Hepatocyte (in vitro differentiated cells): ENCODE data around the gene TOP1. TPM values are rescaled to one million over a fixed set of nuclear protein-coding genes. Genes with fewer than 3 reads are reported as not detected.
"Not testable (repeated sequence)": the region's sequence is repeated elsewhere in the genome, so short reads cannot be mapped to it uniquely, and the experiment has no call there.

Experiments
- DNase-seq: peaks from one replicate; pipeline ENCODE4 v3.0.0-alpha.2; 2016; ENCODE audit warnings: low spot score
- H2AFZ ChIP-seq: fragments of 200-600 bp; sonication (generic); 2 replicates; pipeline ENCODE4 v1.6.0; 2016; ENCODE audit warnings: antibody characterized with exemption, mild to moderate bottlenecking
- H3K27ac ChIP-seq: fragments of 200-600 bp; sonication (generic); 2 replicates; pipeline ENCODE4 v1.5.1; 2016; ENCODE audit warnings: mild to moderate bottlenecking
- H3K27me3 ChIP-seq: fragments of 200-600 bp; sonication (generic); 2 replicates; pipeline ENCODE4 v1.6.1; 2016
- H3K36me3 ChIP-seq: fragments of 200-600 bp; sonication (generic); replicated peaks from 2 replicates; pipeline ENCODE4 v1.5.1; 2016; ENCODE audit warnings: low read depth; ENCODE audit not compliant: insufficient read depth
- H3K4me1 ChIP-seq: fragments of 200-600 bp; sonication (generic); 2 replicates; pipeline ENCODE4 v1.5.1; 2016; ENCODE audit warnings: mild to moderate bottlenecking, moderate library complexity; ENCODE audit not compliant: insufficient read depth
- H3K4me2 ChIP-seq: fragments of 200-600 bp; sonication (generic); 2 replicates; pipeline ENCODE4 v1.6.0; 2016
- H3K4me3 ChIP-seq: fragments of 200-600 bp; sonication (generic); 2 replicates; pipeline ENCODE4 v1.5.1; 2016; ENCODE audit warnings: mild to moderate bottlenecking
- H3K79me2 ChIP-seq: fragments of 200-600 bp; sonication (generic); 2 replicates; pipeline ENCODE4 v1.6.0; 2017; ENCODE audit warnings: mild to moderate bottlenecking
- H3K9me2 ChIP-seq: fragments of 200-600 bp; sonication (generic); replicated peaks from 2 replicates; pipeline ENCODE4 v1.6.0; 2017; ENCODE audit warnings: mild to moderate bottlenecking; ENCODE audit not compliant: insufficient read depth
- H3K9me3 ChIP-seq: fragments of 200-600 bp; sonication (generic); 2 replicates; pipeline ENCODE4 v1.5.1; 2016; ENCODE audit warnings: low read depth, mild to moderate bottlenecking
- H4K20me1 ChIP-seq: fragments of 200-600 bp; sonication (generic); 2 replicates; pipeline ENCODE4 v1.6.0; 2016; ENCODE audit warnings: mild to moderate bottlenecking; ENCODE audit not compliant: insufficient read depth, poor library complexity, severe bottlenecking
- EZH2 ChIP-seq: fragments of 200-600 bp; sonication (generic); IDR thresholded peaks from 2 replicates; pipeline ENCODE4 v1.6.1; 2016; ENCODE audit warnings: antibody characterized with exemption, mild to moderate bottlenecking, borderline replicate concordance
- EZH2phosphoT487 ChIP-seq: fragments of 200-600 bp; sonication (generic); IDR thresholded peaks from one replicate; pipeline ENCODE4 v1.6.1; 2018; ENCODE audit warnings: antibody characterized with exemption, mild to moderate bottlenecking, low read depth, moderate library complexity; ENCODE audit not compliant: unreplicated experiment, severe bottlenecking
- WGBS: methylation state at CpG from one replicate; pipeline ENCODE4 v1.1.6; 2016; ENCODE audit warnings: low lambda C conversion rate; ENCODE audit errors: missing lambda C conversion rate; 5-methylcytosine and 5-hydroxymethylcytosine counted together
- polyA plus RNA-seq: library from polyadenylated mRNA; unstranded; fragments of >200 nt; fragmentation: Nextera tagmentation; extraction: Ambion mirVana; gene quantifications from 2 replicates; pipeline ENCODE4 v1.2.1, GENCODE V29; 2016
- total RNA-seq: library from RNA; depleted of rRNA; stranded (reverse); fragments of >200 nt; gene quantifications from 2 replicates; pipeline ENCODE4 v1.2.3, GENCODE V29; 2014
- TF ChIP-seq, protein P1 (sequence below): fragments of 200-600 bp; sonication (generic); IDR thresholded peaks from 2 replicates; pipeline ENCODE4 v1.5.1; 2016; ENCODE audit warnings: antibody characterized with exemption, mild to moderate bottlenecking; ENCODE audit not compliant: poor library complexity

Gene TOP1
- total and polyA plus RNA-seq, 2 experiments from 2014 or later, result 28.3 to 38.2 TPM

DNA sequence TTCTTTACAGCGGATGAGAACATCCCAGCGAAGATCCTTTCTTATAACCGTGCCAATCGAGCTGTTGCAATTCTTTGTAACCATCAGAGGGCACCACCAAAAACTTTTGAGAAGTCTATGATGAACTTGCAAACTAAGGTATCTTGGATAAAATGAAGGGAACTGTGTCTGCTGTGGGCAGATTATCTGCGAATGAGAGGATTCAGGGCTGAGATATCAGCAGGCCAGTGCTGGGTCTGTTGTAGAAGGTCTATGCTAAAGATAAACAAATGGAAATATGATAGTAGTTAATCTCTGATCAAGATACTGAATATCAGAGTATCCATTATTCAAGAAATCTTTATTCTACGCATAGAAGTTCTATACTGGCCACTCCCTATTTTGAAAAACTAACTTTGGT lies 89.5 kb downstream of the TOP1 start:
- not testable (repeated sequence) for H3K79me2 ChIP-seq, H3K9me2 ChIP-seq, H3K27ac ChIP-seq, H3K9me3 ChIP-seq, H3K4me2 ChIP-seq, H3K4me1 ChIP-seq, H3K36me3 ChIP-seq, DNase-seq, H3K4me3 ChIP-seq, H3K27me3 ChIP-seq, H2AFZ ChIP-seq, H4K20me1 ChIP-seq
- TF ChIP-seq, protein P1, sequence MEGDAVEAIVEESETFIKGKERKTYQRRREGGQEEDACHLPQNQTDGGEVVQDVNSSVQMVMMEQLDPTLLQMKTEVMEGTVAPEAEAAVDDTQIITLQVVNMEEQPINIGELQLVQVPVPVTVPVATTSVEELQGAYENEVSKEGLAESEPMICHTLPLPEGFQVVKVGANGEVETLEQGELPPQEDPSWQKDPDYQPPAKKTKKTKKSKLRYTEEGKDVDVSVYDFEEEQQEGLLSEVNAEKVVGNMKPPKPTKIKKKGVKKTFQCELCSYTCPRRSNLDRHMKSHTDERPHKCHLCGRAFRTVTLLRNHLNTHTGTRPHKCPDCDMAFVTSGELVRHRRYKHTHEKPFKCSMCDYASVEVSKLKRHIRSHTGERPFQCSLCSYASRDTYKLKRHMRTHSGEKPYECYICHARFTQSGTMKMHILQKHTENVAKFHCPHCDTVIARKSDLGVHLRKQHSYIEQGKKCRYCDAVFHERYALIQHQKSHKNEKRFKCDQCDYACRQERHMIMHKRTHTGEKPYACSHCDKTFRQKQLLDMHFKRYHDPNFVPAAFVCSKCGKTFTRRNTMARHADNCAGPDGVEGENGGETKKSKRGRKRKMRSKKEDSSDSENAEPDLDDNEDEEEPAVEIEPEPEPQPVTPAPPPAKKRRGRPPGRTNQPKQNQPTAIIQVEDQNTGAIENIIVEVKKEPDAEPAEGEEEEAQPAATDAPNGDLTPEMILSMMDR, result peak; percentile 8
- 83% methylated on average over 6 of the region's 6 CpGs for WGBS

DNA sequence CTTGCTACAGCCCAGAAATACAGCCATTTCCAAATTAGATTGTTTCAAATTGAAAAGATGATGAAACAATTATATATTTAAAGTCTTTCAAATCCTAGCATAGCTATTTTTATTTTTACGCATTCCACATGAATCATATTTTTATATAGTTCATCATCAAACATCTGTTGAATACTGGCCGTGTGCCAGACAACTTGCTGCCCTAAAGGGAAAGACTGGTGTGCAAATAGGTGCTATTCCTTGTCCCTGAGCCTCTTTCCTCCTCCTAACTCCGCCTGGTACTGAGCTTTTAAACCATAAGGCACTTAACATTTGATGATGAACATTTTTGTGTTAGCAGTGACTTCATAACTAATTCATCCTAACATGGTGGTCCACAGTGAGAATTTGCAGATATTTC lies 90.0 kb downstream of the TOP1 start:
- H3K4me3 ChIP-seq, result no peak overlapping the region
- no peak overlapping the region for H2AFZ ChIP-seq
- no peaks in the 10 kb centered on the region for H3K27me3 ChIP-seq
- H3K27ac ChIP-seq, result no peak overlapping the region
- no peak overlapping the region for H3K4me2 ChIP-seq
- H3K4me1 ChIP-seq, result no peaks in the 10 kb centered on the region
- 97% methylated on average over 3 of the region's 3 CpGs for WGBS
- peaks cover 3% of the 10 kb centered on the region for H3K79me2 ChIP-seq
- no peaks in the 10 kb centered on the region for H3K36me3 ChIP-seq
- H4K20me1 ChIP-seq, result no peaks in the 10 kb centered on the region
- no peaks in the 10 kb centered on the region for H3K9me2 ChIP-seq
- H3K9me3 ChIP-seq, result no peaks in the 10 kb centered on the region
- DNase-seq, result no peak
- TF ChIP-seq EZH2phosphoT487, result no peak
- TF ChIP-seq EZH2, result no peak
- TF ChIP-seq, protein P1, result no peak

DNA sequence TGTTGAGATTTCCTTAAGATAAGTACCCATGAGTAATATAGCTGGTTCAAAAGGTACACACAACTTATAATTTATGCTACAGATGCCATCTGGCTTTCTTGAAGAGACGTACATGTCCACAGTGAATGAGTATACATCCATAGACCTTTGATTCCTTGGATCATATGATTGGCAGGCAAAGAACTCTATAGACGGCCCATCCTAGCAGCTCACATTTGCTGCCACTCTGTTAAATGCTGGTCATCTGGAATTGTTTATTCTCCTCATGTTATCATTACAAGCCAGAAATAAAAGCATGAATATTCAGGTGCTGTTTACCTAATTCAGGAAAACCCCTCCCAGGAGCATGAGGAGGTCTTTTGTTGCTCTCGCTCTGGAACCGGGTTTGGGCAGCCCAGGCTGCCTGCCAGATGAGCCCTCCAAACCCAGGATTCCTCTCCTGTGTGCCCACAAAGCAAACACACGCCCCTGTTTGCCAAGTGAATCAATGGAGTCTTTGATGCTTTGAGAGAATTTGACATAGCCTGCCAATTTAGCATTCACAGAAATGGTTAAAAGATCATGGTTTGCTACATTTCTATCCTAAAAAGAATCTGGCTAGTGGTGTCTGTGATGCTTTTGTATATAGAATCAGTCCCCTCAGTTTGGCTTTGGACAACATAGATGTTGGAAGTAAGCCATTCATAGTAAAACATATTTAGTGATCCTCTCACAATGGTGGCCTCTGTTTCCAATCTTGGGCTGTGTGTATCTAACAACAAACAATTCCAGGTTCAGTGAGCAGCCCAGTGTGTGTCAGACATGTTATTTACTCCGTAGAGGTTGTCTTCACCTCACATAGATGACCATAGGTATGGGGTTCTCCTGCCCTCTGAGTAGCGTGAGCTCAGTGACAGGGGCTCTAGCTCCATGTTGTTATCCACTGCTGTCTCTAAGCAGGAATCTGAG lies 91.3 kb downstream of the TOP1 start:
- Histone ChIP-seq H4K20me1 (no peaks in the 10 kb centered on the region), H3K36me3 (no peaks in the 10 kb centered on the region), H3K9me2 (no peaks in the 10 kb centered on the region), H3K27ac (peak overlapping the region; percentile 42), H3K27me3 (no peaks in the 10 kb centered on the region), H2AFZ (no peak overlapping the region), H3K4me3 (no peak overlapping the region), H3K79me2 (peaks cover 3% of the 10 kb centered on the region), H3K4me2 (no peak overlapping the region), H3K9me3 (no peaks in the 10 kb centered on the region), H3K4me1 (no peaks in the 10 kb centered on the region)
- WGBS, result 78% methylated on average over 7 of the region's 7 CpGs
- DNase-seq, result no peak
- TF ChIP-seq EZH2 (no peak), EZH2phosphoT487 (no peak)
- TF ChIP-seq, protein P1, result no peak
